HepG2 (cell line): ENCODE results near the gene SOX12. TPM values are rescaled to one million over a fixed set of nuclear protein-coding genes. Genes with fewer than 3 reads are reported as not detected.

ENCODE experiments used
- AGO2 ChIP-seq: fragments of 200-400 bp; formaldehyde crosslinking; optimal IDR thresholded peaks from 2 replicates; pipeline ENCODE3; 2017; ENCODE audit warnings: mild to moderate bottlenecking, low read depth, low read length, moderate library complexity
- AHR ChIP-seq: IDR thresholded peaks from 2 replicates; pipeline ENCODE4 v1.6.1; 2018; ENCODE audit warnings: missing genetic modification reagents, missing compliant biosample characterization
- AKAP8 ChIP-seq: sonication (generic); formaldehyde crosslinking; IDR thresholded peaks from 2 replicates; pipeline ENCODE4 v1.5.1; 2020; ENCODE audit warnings: mild to moderate bottlenecking, missing genetic modification reagents
- CBX1 ChIP-seq: IDR thresholded peaks from one replicate; pipeline ENCODE4 v1.6.1; 2016; ENCODE audit warnings: antibody characterized with exemption, low read depth
- GTF3A ChIP-seq: sonication (generic); formaldehyde crosslinking; conservative IDR thresholded peaks from 2 replicates; pipeline ENCODE4 v1.4.0; 2020; ENCODE audit warnings: mild to moderate bottlenecking, missing genetic modification reagents
- HMG20B ChIP-seq: conservative IDR thresholded peaks from 2 replicates; pipeline ENCODE4 v1.6.1; 2016; ENCODE audit warnings: missing genetic modification reagents, missing compliant biosample characterization
- IKZF1 ChIP-seq: fragments of 450-650 bp; IDR thresholded peaks from 2 replicates; pipeline ENCODE4 v1.7.1; 2016
- JUND ChIP-seq: sonication (generic); formaldehyde crosslinking; IDR thresholded peaks from 2 replicates; pipeline ENCODE4 v1.8.0; 2022; ENCODE audit warnings: mild to moderate bottlenecking, missing genetic modification reagents
- MED13 ChIP-seq: sonication (generic); formaldehyde crosslinking; IDR thresholded peaks from 2 replicates; pipeline ENCODE4 v1.5.0; 2020; ENCODE audit warnings: missing genetic modification reagents
- MTA1 ChIP-seq: sonication (generic); formaldehyde crosslinking; IDR thresholded peaks from 2 replicates; pipeline ENCODE4 v1.4.0; 2020; ENCODE audit warnings: missing genetic modification reagents, mild to moderate bottlenecking, borderline replicate concordance
- RFXAP ChIP-seq: sonication (generic); formaldehyde crosslinking; IDR thresholded peaks from 2 replicates; pipeline ENCODE4 v1.4.0; 2020; ENCODE audit warnings: missing genetic modification reagents, borderline replicate concordance
- ZBTB7A ChIP-seq: sonication (generic); formaldehyde crosslinking; IDR thresholded peaks from 2 replicates; pipeline ENCODE4 v1.8.0; 2022; ENCODE audit warnings: mild to moderate bottlenecking, missing genetic modification reagents
- ZFP37 ChIP-seq: sonication (generic); formaldehyde crosslinking; IDR thresholded peaks from 2 replicates; pipeline ENCODE4 v1.4.0; 2020; ENCODE audit warnings: missing genetic modification reagents, borderline replicate concordance
- ZFP82 ChIP-seq: sonication (generic); formaldehyde crosslinking; IDR thresholded peaks from 2 replicates; pipeline ENCODE4 v1.5.1; 2020; ENCODE audit warnings: mild to moderate bottlenecking, missing genetic modification reagents, borderline replicate concordance
- ZNF329 ChIP-seq: sonication (generic); formaldehyde crosslinking; IDR thresholded peaks from 2 replicates; pipeline ENCODE4 v1.9.0; 2021; ENCODE audit warnings: low read depth, mild to moderate bottlenecking, missing genetic modification reagents
- ZNF501 ChIP-seq: sonication (generic); formaldehyde crosslinking; IDR thresholded peaks from 2 replicates; pipeline ENCODE4 v1.5.1; 2020; ENCODE audit warnings: mild to moderate bottlenecking, moderate library complexity, missing genetic modification reagents
- ZNF616 ChIP-seq: sonication (generic); formaldehyde crosslinking; IDR thresholded peaks from 2 replicates; pipeline ENCODE4 v1.5.0; 2020; ENCODE audit warnings: low read depth, mild to moderate bottlenecking, missing genetic modification reagents
- ZNF652 ChIP-seq: IDR thresholded peaks from 2 replicates; pipeline ENCODE4 v1.6.1; 2016; ENCODE audit warnings: low read depth, borderline replicate concordance
- ZNF7 ChIP-seq: IDR thresholded peaks from 2 replicates; pipeline ENCODE4 v1.6.1; 2016; ENCODE audit warnings: missing biosample characterization, missing genetic modification reagents
- ZNF879 ChIP-seq: sonication (generic); formaldehyde crosslinking; IDR thresholded peaks from 2 replicates; pipeline ENCODE4 v1.8.1; 2023; ENCODE audit warnings: missing genetic modification reagents
- polyA plus RNA-seq, 8 experiments: library from polyadenylated mRNA; depleted of rRNA in 3 of 8; stranded (reverse) in 7 of 8; unstranded in 1 of 8; fragments of >200 nt; fragmentation: Illumina TruSeq in 4 of 8; extraction: Trizol in 4 of 8; gene quantifications; 2 replicates each; pipeline versions ENCODE4 v1.2.1 to v1.2.3, GENCODE V29; 2011 to 2016; ENCODE audit warnings: low read depth in 4 of 8, missing spikeins in 1 of 8, mixed read lengths in 1 of 8; ENCODE audit not compliant: insufficient read depth in 1 of 8
- total RNA-seq, 5 experiments: library from RNA; depleted of rRNA; stranded (reverse); fragments of >200 nt; fragmentation: Illumina TruSeq; extraction: Trizol; gene quantifications; 2 replicates each; pipeline ENCODE4 v1.2.3, GENCODE V29; 2016; ENCODE audit warnings: low read depth in 1 of 5
- TF ChIP-seq, protein P1 (sequence below): sonication (generic); formaldehyde crosslinking; IDR thresholded peaks from 2 replicates; pipeline ENCODE4 v1.4.0; 2020; ENCODE audit warnings: missing genetic modification reagents
- TF ChIP-seq, protein P2 (sequence below): sonication (generic); formaldehyde crosslinking; IDR thresholded peaks from 2 replicates; pipeline ENCODE4 v1.4.0; 2020; ENCODE audit warnings: missing genetic modification reagents, borderline replicate concordance
- TF ChIP-seq, protein P3 (sequence below), 2 experiments: sonication (generic) in 1 of 2; formaldehyde crosslinking in 1 of 2; IDR thresholded peaks; 2 replicates each; pipeline versions ENCODE4 v1.4.0 to v1.6.1; 2018 to 2020; ENCODE audit warnings: missing genetic modification reagents in 2 of 2, borderline replicate concordance in 1 of 2, low read depth in 1 of 2, mild to moderate bottlenecking in 1 of 2, missing biosample characterization in 1 of 2

The SOX12 gene
- total and polyA plus RNA-seq, 2 of the 13 experiments (the other 11 are each of a cell fraction or from before 2014, with no cell fraction given) = 10.0 to 18.7 TPM

DNA sequence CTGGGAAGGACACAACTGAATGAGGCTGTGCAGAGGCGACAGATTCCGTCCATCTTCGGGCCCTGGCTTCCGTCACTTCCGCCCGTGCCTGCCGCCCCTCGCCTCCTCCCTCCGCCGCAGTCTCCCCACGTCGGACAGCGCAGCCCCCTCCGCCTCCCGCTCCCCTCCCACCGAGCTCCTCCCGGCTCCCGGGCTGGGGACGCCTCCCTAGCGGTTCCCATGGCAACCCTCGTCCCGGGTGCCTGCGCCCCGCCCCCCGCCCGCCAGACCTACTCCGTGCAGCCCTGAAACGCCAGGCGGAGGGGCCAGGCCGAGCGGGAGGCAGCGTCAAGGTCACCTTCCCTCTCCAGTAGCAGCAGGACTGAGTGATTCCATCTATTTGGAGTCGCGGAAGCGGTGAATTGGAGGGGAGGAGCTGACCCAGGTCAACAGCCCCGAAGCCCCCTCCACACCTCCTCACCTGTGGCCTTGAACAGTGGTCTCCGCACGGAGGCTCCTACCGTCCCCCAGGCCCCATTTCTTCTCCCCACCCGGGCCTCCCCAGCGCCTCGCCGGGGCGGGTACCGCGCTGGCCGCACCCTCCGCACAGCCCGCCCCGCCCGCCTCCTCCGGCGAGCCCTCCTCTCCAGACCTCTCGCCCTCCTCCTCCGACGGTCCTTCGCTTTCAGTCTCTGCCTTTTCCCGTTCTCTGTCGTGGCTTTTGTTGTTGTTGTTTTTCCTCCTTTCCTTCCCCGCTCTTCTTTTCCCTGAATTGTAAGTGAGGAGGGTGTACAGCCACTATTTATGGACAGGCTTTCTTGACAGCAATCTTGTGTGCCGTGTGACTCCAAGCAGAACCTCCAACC, 22.5 kb downstream of the SOX12 start (continued):
- TF ChIP-seq, protein P1, sequence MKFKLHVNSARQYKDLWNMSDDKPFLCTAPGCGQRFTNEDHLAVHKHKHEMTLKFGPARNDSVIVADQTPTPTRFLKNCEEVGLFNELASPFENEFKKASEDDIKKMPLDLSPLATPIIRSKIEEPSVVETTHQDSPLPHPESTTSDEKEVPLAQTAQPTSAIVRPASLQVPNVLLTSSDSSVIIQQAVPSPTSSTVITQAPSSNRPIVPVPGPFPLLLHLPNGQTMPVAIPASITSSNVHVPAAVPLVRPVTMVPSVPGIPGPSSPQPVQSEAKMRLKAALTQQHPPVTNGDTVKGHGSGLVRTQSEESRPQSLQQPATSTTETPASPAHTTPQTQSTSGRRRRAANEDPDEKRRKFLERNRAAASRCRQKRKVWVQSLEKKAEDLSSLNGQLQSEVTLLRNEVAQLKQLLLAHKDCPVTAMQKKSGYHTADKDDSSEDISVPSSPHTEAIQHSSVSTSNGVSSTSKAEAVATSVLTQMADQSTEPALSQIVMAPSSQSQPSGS (CRISPR knock-in tag) = peak; percentile 96
- TF ChIP-seq AHR (CRISPR knock-in tag) (peak; percentile 97), ZNF329 (no peak; the same call in none of the 2 replicates), ZNF501 (CRISPR knock-in tag) (peak; percentile 90; the same call in 1 of the 2 replicates), HMG20B (CRISPR knock-in tag) (peak; percentile 84), CBX1 (peak; percentile 84), ZFP37 (CRISPR knock-in tag) (peak; percentile 10; the same call in 1 of the 2 replicates), ZNF7 (peak; percentile 55; the same call in 1 of the 2 replicates), ZNF879 (CRISPR knock-in tag) (peak; percentile 60; the same call in 1 of the 2 replicates), JUND (peak; percentile 62; the same call in 1 of the 2 replicates), ZFP82 (no peak), ZBTB7A (CRISPR knock-in tag) (peak; percentile 99), IKZF1 (no peak), AGO2 (peak; percentile 93), MTA1 (CRISPR knock-in tag) (peak; percentile 100), MED13 (peak; percentile 97), RFXAP (CRISPR knock-in tag) (peak; percentile 97), ZNF616 (CRISPR knock-in tag) (no peak), ZNF652 (CRISPR knock-in tag) (no peak), GTF3A (CRISPR knock-in tag) (peak; percentile 91), AKAP8 (CRISPR knock-in tag) (peak; percentile 97)
- TF ChIP-seq, protein P2, sequence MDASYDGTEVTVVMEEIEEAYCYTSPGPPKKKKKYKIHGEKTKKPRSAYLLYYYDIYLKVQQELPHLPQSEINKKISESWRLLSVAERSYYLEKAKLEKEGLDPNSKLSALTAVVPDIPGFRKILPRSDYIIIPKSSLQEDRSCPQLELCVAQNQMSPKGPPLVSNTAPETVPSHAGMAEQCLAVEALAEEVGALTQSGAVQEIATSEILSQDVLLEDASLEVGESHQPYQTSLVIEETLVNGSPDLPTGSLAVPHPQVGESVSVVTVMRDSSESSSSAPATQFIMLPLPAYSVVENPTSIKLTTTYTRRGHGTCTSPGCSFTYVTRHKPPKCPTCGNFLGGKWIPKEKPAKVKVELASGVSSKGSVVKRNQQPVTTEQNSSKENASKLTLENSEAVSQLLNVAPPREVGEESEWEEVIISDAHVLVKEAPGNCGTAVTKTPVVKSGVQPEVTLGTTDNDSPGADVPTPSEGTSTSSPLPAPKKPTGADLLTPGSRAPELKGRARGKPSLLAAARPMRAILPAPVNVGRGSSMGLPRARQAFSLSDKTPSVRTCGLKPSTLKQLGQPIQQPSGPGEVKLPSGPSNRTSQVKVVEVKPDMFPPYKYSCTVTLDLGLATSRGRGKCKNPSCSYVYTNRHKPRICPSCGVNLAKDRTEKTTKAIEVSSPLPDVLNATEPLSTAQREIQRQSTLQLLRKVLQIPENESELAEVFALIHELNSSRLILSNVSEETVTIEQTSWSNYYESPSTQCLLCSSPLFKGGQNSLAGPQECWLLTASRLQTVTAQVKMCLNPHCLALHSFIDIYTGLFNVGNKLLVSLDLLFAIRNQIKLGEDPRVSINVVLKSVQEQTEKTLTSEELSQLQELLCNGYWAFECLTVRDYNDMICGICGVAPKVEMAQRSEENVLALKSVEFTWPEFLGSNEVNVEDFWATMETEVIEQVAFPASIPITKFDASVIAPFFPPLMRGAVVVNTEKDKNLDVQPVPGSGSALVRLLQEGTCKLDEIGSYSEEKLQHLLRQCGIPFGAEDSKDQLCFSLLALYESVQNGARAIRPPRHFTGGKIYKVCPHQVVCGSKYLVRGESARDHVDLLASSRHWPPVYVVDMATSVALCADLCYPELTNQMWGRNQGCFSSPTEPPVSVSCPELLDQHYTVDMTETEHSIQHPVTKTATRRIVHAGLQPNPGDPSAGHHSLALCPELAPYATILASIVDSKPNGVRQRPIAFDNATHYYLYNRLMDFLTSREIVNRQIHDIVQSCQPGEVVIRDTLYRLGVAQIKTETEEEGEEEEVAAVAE (CRISPR knock-in tag) = 0 out of 2 replicates have a peak, but pooled peaks have one; percentile 90
- TF ChIP-seq, protein P3, sequence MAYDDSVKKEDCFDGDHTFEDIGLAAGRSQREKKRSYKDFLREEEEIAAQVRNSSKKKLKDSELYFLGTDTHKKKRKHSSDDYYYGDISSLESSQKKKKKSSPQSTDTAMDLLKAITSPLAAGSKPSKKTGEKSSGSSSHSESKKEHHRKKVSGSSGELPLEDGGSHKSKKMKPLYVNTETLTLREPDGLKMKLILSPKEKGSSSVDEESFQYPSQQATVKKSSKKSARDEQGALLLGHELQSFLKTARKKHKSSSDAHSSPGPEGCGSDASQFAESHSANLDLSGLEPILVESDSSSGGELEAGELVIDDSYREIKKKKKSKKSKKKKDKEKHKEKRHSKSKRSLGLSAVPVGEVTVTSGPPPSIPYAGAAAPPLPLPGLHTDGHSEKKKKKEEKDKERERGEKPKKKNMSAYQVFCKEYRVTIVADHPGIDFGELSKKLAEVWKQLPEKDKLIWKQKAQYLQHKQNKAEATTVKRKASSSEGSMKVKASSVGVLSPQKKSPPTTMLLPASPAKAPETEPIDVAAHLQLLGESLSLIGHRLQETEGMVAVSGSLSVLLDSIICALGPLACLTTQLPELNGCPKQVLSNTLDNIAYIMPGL (CRISPR knock-in tag; IDR thresholded peaks at IDR 0.05; ENCODE audit: borderline replicate concordance in 1 of 2, low read depth in 1 of 2) = peak; percentile 81 to 84; a peak in 3 of 4 replicates
